ENCODE data around the gene PEX14.
"Not testable (repeated sequence)": the region's sequence is repeated elsewhere in the genome, so short reads cannot be mapped to it uniquely, and the experiment has no call there.

Gene PEX14, protein sequence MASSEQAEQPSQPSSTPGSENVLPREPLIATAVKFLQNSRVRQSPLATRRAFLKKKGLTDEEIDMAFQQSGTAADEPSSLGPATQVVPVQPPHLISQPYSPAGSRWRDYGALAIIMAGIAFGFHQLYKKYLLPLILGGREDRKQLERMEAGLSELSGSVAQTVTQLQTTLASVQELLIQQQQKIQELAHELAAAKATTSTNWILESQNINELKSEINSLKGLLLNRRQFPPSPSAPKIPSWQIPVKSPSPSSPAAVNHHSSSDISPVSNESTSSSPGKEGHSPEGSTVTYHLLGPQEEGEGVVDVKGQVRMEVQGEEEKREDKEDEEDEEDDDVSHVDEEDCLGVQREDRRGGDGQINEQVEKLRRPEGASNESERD

GRCh38 chr1:10474613-10475507 is at the start of gene PEX14:
TSS of gene PEX14 (plus strand) at chr1:10474950. CDS start at chr1:10474967, 17 bp downstream.
- peak; percentile 51 to 72 (median 62) for DNase-seq (ENCODE audit: low read depth in 3 of 3, low spot score in 1 of 3)

DNA sequence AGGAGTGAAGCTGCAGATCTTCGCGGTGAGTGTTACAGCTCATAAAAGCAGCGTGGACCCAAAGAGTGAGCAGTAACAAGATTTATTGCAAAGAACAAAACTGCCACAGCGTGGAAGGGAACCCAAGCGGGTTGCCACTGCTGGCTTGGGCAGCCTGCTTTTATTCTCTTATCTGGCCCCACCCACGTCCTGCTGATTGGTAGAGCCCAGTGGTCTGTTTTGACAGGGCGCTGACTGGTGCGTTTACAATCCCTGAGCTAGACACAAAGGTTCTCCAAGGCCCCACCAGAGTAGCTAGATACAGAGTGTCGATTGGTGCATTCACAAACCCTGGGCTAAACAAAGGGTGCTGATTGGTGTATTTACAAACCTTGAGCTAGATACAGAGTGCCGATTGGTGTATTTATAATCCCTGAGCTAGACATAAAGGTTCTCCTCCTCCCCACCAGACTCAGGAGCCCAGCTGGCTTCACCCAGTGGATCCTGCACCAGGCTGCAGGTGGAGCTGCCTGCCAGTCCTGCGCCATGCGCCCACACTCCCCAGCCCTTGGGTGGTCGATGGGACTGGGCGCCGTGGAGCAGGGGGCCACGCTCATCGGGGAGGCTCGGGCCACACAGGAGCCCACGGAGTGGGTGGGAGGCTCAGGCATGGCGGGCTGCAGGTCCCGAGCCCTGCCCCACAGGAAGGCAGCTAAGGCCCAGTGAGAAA is 48.8 kb upstream of the PEX14 start:
- not testable (repeated sequence) for DNase-seq (ENCODE audit: low read depth in 3 of 3, low spot score in 1 of 3)

DNA sequence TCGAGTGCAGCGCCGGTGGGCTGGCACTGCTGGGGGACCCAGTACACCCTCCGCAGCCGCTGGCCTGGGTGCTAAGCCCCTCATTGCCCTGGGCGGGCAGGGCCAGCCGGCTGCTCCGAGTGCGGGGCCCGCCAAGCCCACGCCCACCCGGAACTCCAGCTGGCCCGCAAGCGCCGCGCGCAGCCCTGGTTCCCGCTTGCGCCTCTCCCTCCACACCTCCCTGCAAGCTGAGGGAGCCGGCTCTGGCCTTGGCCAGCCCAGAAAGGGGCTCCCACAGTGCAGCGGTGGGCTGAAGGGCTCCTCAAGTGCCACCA is 48.3 kb upstream of the PEX14 start:
- DNase-seq (ENCODE audit: low read depth in 3 of 3, low spot score in 1 of 3) = not testable (repeated sequence)

DNA sequence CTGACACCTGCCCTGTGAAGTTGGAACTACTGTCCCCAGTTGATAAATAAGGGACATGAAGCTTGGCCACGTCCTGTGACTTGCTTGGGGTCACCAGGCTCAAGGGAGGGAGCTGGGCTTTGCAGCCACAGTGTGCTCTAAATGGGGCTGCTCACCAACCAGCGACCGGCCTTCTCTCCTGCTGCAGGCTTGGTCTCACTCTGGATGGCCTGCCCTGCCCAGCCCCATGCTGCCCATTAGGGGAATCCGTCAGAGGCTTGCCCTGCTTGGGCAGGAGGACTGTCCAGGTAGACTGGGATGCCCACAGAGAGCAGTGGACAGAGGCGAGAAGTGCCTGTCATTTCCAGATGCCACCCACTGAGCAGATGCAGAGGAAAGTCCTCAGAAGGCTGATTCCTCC is 45.8 kb upstream of the PEX14 start:
- DNase-seq (ENCODE audit: low read depth in 3 of 3, low spot score in 1 of 3) = no peak

- no peak for DNase-seq (ENCODE audit: low read depth in 3 of 3, low spot score in 1 of 3)
Measured at GRCh38 chr1:10429868-10430215, 44.9 kb upstream of the PEX14 start.

GRCh38 chr1:10430216-10431069 is 44.3 kb upstream of the PEX14 start, which contains the start of gene CENPS:
TSS of gene CENPS (plus strand) at chr1:10430433. CDS start at chr1:10430518, 85 bp downstream.
- peak; percentile 55 to 95 (median 83) for DNase-seq (ENCODE audit: low read depth in 3 of 3, low spot score in 1 of 3)

DNA sequence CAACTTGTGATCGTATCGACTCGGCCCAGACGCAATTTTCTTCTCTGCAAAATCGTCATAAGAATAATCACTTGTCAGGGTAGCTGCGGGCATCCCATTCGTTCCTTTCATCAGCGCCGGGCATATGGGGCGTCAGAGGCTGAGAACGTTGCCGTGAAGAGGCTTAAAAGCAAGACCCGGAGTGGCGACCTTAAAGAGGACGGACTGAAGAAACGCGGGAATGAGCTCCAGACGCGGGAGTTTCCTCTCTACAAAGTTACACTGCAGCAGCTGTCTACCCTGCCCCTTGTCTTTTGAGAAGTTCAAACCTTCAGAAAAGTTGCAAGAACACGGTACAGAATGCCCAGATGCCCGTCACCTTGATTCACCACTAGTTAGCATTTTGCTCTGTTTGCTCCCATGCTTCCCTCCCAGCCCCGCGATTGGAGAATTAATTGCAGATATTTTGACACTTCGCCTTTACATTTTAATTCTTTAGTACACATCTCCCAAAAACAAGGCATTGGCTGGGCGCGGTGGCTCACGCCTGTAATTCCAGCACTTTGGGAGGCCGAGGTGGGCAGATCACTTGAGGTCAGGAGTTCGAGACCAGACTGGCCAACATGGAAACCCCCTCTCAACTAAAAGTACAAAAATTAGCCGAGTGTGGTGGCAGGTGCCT is 43.5 kb upstream of the PEX14 start:
- no peak for DNase-seq (ENCODE audit: low read depth in 3 of 3, low spot score in 1 of 3)

- DNase-seq (ENCODE audit: low read depth in 3 of 3, low spot score in 1 of 3) = no peak
Measured at GRCh38 chr1:10432910-10433700, 41.6 kb upstream of the PEX14 start.

- DNase-seq (ENCODE audit: low read depth in 3 of 3, low spot score in 1 of 3) = no peak
Measured at GRCh38 chr1:10433790-10434189, 41.0 kb upstream of the PEX14 start.

DNA sequence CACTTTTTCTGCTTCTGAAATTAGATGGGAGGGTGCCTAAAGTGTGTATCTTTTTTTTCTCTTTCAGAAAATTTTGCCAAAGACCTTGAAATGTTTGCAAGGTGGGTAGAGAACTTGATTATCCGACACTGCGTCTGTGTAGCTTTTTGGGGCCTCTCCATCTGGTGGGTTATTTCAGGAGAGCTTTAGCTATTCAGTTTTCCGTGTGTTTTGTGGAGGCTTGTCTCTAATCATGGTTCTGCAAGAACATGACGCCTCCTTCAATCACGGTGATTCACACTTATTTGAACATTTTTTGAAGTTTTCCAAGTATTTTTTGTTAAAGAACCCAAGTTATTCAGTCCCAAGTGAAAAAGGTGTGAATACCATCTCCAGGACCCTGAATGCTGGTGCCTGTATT is 40.2 kb upstream of the PEX14 start:
- DNase-seq (ENCODE audit: low read depth in 3 of 3, low spot score in 1 of 3) = no peak

DNA sequence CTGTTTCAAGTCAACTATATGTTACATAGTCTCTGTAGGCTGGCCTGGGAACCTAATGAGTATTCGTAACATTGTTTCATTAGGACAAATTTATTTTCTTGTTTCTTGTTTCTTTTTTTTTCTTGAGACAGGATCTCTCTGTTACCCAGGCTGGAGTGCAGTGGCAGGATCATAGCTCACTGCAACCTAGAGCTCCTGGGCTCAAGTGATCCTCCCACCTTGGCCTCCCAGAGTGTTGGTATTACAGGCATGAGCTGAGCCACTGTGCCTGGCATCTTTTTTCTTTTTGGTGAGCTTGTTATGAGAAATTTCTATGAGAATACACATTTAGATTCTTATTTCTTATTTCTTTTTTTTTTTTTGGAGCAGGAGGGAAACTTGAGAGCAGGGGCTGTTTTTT is 37.7 kb upstream of the PEX14 start:
- no peak for DNase-seq (ENCODE audit: low read depth in 3 of 3, low spot score in 1 of 3)

DNA sequence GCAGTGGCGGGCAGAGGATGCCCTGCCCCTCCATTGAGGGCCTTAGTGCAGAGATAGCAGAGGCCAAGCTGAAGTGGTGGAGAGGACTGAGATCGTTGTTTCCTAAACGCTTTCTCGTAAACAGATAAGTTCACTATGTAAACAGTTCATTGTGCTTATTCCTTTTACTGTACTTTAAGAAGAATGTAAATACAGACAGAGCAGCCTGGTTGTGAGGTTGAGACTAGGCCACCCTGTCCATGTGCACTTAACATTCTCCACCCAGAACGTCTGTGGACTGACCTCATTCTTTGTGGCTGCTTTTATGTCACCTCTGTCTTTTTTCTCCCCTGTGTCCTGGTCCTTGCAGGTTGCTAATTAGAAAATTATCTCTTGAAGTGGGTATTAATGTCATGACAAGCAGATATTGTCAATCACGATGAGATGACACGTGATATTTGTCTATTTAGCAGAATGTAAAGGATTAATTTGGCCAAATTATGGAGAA is 36.0 kb upstream of the PEX14 start:
- no peak for DNase-seq (ENCODE audit: low read depth in 3 of 3, low spot score in 1 of 3)

DNA sequence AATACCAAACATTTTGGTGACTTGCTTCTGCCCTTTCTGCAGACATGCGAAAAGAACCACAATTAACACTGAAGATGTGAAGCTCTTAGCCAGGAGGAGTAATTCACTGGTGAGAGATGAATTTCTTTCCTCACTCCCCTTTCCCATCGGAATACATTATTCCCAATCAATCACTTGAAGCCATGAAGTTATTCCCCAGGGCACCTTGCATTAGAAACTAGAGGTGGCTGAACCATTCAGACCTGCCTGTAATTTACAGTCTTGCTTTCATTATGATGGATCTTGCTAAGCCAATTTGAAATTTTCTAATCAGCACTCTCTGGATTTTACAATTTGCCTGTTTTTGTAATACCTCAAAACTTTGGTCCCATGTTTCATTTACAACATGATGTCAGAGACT is 34.4 kb upstream of the PEX14 start:
- no peak for DNase-seq (ENCODE audit: low read depth in 3 of 3, low spot score in 1 of 3)

DNA sequence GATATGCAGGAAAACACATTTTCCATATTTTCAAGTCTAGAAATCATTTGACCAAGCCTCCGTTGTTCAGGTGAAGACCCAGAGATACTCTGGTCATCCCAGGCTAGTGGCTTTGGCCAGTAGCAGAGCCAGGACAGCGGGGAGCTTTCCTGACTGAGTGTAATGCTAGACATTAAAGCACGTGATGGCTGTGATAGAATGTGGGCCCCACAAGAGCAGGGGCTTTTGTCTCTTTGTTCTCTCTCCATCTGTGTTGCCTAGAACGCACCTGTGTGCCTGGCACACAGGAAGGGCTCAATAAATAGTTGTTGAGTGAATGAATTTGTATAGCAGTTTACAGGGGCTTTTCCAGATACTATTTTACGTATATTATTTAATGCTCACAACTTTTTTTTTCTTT is 34.0 kb upstream of the PEX14 start:
- no peak for DNase-seq (ENCODE audit: low read depth in 3 of 3, low spot score in 1 of 3)

DNA sequence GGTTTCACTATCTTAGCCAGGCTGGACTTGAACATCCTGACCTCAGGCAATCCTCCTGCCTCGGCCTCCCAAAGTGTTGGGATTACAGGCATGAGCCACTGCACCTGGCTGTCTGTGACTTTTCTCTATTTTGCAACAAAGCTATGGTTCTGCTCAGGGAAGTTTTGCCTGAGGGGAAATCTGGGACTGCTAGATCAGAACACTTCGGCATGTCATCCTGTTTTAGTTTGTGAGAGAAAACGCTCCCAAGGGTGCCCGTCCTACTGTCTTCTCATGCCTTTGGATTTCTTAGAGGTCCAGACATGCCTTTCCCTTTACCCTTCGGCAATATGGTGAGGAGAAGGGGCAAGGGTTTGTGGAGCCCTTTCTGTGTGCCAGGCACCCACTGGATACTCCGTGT is 30.5 kb upstream of the PEX14 start:
- no peak for DNase-seq (ENCODE audit: low read depth in 3 of 3, low spot score in 1 of 3)

GRCh38 chr1:10444795-10445397 is 29.9 kb upstream of the PEX14 start:
- DNase-seq (ENCODE audit: low read depth in 3 of 3, low spot score in 1 of 3) = no peak

- no peak for DNase-seq (ENCODE audit: low read depth in 3 of 3, low spot score in 1 of 3)
Measured at GRCh38 chr1:10446790-10447422, 27.8 kb upstream of the PEX14 start.

DNA sequence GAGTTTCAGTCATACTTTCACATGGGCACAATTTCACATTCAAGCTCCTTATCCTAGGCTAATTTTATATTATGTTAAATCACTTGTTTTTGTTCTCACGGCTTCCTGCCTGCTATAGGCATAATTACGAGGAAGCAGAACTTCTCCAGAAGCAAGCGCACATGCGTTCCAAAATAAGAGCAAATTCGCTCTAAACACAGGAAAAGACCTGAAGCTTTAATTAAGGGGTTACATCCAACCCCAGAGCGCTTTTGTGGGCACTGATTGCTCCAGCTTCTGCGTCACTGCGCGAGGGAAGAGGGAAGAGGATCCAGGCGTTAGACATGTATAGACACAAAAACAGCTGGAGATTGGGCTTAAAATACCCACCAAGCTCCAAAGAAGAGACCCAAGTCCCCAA is 25.0 kb upstream of the PEX14 start, which contains the start of gene CORT:
Gene CORT, plus strand, starts transcription at position 281 of the 400 bp plus-strand sequence. CDS start 193 bp downstream, outside the sequence.
- no peak for DNase-seq (ENCODE audit: low read depth in 3 of 3, low spot score in 1 of 3)
